Prostate gland (tissue), 2 donors: ENCODE results near the gene RNF217.

Experiments used
- POLR2A ChIP-seq: fragments of 450-650 bp; IDR thresholded peaks from one replicate; pipeline ENCODE4 v1.6.1; 2016; ENCODE audit warnings: antibody characterized with exemption, mild to moderate bottlenecking
- POLR2AphosphoS5 ChIP-seq: sonication (generic); formaldehyde crosslinking; IDR thresholded peaks from one replicate; pipeline ENCODE4 v1.6.1; 2017; ENCODE audit warnings: antibody characterized with exemption
- TF ChIP-seq, protein P1 (sequence below), 4 experiments: fragments of 200-600 bp in 2 of 4; fragments of 450-650 bp in 2 of 4; sonication (generic) in 2 of 4; IDR thresholded peaks; 1 replicate in 3 of 4; 2 replicates in 1 of 4; pipeline ENCODE4 v1.5.1; 2016 to 2019; ENCODE audit warnings: antibody characterized with exemption in 4 of 4, mild to moderate bottlenecking in 2 of 4, moderate library complexity in 2 of 4

DNA sequence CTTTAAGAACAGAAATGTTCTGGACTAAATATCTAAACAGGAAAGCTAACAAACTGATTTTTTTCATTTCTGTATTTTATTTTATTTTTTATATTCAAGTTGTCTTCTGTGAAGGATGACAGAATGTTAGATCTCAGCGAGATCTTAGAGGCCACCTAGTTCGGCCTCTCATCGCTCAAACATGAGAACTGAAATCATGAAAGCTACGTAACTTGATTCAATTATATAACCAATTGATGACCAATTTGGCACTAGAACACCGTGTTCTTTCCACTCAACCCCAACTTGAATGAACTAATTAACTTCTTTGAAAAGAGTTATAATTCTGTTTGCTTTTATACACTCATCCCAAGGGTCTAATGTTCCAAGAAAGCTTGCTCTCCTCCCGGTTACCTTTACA is 24.6 kb upstream of the RNF217 start:
- TF ChIP-seq POLR2A (no peak), POLR2AphosphoS5 (no peak)
- TF ChIP-seq, protein P1, sequence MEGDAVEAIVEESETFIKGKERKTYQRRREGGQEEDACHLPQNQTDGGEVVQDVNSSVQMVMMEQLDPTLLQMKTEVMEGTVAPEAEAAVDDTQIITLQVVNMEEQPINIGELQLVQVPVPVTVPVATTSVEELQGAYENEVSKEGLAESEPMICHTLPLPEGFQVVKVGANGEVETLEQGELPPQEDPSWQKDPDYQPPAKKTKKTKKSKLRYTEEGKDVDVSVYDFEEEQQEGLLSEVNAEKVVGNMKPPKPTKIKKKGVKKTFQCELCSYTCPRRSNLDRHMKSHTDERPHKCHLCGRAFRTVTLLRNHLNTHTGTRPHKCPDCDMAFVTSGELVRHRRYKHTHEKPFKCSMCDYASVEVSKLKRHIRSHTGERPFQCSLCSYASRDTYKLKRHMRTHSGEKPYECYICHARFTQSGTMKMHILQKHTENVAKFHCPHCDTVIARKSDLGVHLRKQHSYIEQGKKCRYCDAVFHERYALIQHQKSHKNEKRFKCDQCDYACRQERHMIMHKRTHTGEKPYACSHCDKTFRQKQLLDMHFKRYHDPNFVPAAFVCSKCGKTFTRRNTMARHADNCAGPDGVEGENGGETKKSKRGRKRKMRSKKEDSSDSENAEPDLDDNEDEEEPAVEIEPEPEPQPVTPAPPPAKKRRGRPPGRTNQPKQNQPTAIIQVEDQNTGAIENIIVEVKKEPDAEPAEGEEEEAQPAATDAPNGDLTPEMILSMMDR (IDR thresholded peaks at IDR 0.05), result no peak
